ENCODE data around the gene CACNA2D3. TPM values are rescaled to one million over a fixed set of nuclear protein-coding genes. Genes with fewer than 3 reads are reported as not detected.

CACNA2D3 gene
- total RNA-seq, 6 experiments from 2014 or later: 0.14 to 0.23 (median 0.19) TPM; not detected in 2

GRCh38 chr3:54988838-54989630 lies 866.7 kb downstream of the CACNA2D3 start:
- peaks cover 28% of the 10 kb centered on the region for H3K4me1 Mint-ChIP-seq (ENCODE audit: low read depth)
- TF ChIP-seq, protein P1, sequence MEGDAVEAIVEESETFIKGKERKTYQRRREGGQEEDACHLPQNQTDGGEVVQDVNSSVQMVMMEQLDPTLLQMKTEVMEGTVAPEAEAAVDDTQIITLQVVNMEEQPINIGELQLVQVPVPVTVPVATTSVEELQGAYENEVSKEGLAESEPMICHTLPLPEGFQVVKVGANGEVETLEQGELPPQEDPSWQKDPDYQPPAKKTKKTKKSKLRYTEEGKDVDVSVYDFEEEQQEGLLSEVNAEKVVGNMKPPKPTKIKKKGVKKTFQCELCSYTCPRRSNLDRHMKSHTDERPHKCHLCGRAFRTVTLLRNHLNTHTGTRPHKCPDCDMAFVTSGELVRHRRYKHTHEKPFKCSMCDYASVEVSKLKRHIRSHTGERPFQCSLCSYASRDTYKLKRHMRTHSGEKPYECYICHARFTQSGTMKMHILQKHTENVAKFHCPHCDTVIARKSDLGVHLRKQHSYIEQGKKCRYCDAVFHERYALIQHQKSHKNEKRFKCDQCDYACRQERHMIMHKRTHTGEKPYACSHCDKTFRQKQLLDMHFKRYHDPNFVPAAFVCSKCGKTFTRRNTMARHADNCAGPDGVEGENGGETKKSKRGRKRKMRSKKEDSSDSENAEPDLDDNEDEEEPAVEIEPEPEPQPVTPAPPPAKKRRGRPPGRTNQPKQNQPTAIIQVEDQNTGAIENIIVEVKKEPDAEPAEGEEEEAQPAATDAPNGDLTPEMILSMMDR (IDR thresholded peaks at IDR 0.05): no peak
- peak overlapping the region; percentile 16; the same call in 1 of the 2 replicates for H3K4me3 Mint-ChIP-seq

DNA sequence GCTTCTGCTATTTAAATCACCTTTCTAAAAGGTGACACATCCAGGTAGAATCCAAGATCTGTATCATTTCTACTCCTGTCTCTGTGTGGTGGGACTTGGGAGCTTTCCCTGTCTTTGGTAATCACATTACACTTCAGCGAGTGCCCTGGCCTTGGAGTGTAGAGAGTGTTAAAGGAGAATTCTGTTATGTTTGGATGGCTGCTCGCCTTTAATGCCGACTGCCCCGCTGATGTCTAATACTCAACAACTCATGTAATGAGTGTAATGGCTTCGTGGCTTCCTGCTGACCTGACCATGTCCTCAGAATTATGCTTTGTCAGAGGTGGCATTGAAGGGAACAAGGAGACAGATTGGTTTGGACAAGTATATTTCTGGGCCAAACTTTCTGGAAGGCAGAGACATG lies 871.8 kb downstream of the CACNA2D3 start:
- H3K4me3 Mint-ChIP-seq: no peak overlapping the region
- DNase-seq: no peak
- TF ChIP-seq, protein P1 (IDR thresholded peaks at IDR 0.05): no peak
- no peaks in the 10 kb centered on the region for H3K36me3 Mint-ChIP-seq (ENCODE audit: low read depth)
- peaks cover 2% of the 10 kb centered on the region; the same call in 1 of the 2 replicates for H3K27me3 Mint-ChIP-seq (ENCODE audit: insufficient read depth)
- no peak overlapping the region for H3K27ac Mint-ChIP-seq
- no peaks in the 10 kb centered on the region for H3K9me3 Mint-ChIP-seq
- H3K4me1 Mint-ChIP-seq (ENCODE audit: low read depth): peaks cover 12% of the 10 kb centered on the region

More at GRCh38 chr3:54988838-54989630, 866.7 kb downstream of the CACNA2D3 start:
- peaks cover 2% of the 10 kb centered on the region; the same call in 1 of the 2 replicates for H3K27me3 Mint-ChIP-seq (ENCODE audit: insufficient read depth)
- H3K36me3 Mint-ChIP-seq (ENCODE audit: low read depth): no peaks in the 10 kb centered on the region
- H3K9me3 Mint-ChIP-seq: no peaks in the 10 kb centered on the region
- peak overlapping the region; percentile 76 for H3K27ac Mint-ChIP-seq
- peak; percentile 54 for DNase-seq

DNA sequence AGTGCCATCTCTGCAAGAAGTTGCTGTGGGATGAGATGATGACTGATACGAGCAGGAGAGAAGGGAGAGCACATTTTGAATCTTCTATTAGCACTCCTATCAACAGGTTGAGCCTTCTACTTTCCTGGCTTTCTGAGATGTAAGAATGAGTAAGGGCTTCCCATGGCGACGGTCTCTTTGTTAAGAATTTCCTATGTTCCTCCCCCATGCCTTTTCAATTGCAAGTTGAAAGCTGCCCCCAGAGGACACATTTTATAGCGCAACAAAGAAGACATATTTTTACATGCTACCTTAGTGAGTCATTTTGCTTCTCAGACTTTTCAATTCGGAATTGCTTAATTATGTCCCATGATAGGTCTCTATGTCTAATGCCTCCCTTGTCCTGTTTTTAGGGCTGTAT lies 876.8 kb downstream of the CACNA2D3 start:
- Mint-ChIP-seq H3K4me3 (no peak overlapping the region), H3K27ac (peak overlapping the region; percentile 65), H3K9me3 (no peaks in the 10 kb centered on the region), H3K36me3 (ENCODE audit: low read depth) (no peaks in the 10 kb centered on the region), H3K4me1 (ENCODE audit: low read depth) (peaks cover 27% of the 10 kb centered on the region), H3K27me3 (ENCODE audit: insufficient read depth) (peaks cover 2% of the 10 kb centered on the region; the same call in 1 of the 2 replicates)
- DNase-seq: peak; percentile 76
- TF ChIP-seq, protein P1 (IDR thresholded peaks at IDR 0.05): peak; percentile 72

GRCh38 chr3:54999811-55000210 lies 877.5 kb downstream of the CACNA2D3 start:
- H3K27ac Mint-ChIP-seq: no peak overlapping the region
- no peaks in the 10 kb centered on the region for H3K36me3 Mint-ChIP-seq (ENCODE audit: low read depth)
- TF ChIP-seq, protein P1 (IDR thresholded peaks at IDR 0.05): no peak
- H3K27me3 Mint-ChIP-seq (ENCODE audit: insufficient read depth): peaks cover 2% of the 10 kb centered on the region; the same call in 1 of the 2 replicates
- peaks cover 27% of the 10 kb centered on the region for H3K4me1 Mint-ChIP-seq (ENCODE audit: low read depth)
- no peaks in the 10 kb centered on the region for H3K9me3 Mint-ChIP-seq
- DNase-seq: no peak
- no peak overlapping the region for H3K4me3 Mint-ChIP-seq

DNA sequence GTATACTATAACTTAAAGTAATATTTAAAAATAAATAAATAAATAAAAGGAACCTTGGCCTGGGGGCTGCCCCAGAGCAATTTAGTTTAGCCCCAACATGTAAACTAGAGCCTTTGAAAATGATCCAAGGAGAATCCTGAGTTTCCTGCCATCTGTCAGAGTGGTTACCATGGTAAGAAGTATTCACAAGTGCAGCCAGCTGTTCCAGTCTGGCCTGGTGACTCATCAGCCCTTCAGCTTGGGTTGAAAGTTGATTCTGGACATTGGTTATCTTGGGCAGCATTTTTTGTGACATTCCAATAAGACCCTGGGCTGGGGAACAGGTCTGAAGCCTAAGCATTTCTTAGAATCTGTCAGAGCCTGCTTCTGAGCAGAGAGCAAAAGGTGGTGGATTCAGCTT lies 878.2 kb downstream of the CACNA2D3 start:
- no peaks in the 10 kb centered on the region for H3K9me3 Mint-ChIP-seq
- H3K27me3 Mint-ChIP-seq (ENCODE audit: insufficient read depth): peaks cover 2% of the 10 kb centered on the region; the same call in 1 of the 2 replicates
- no peaks in the 10 kb centered on the region for H3K36me3 Mint-ChIP-seq (ENCODE audit: low read depth)
- no peak overlapping the region for H3K4me3 Mint-ChIP-seq
- TF ChIP-seq, protein P1 (IDR thresholded peaks at IDR 0.05): no peak
- H3K4me1 Mint-ChIP-seq (ENCODE audit: low read depth): peaks cover 27% of the 10 kb centered on the region
- H3K27ac Mint-ChIP-seq: no peak overlapping the region
- peak; percentile 77 for DNase-seq
